Heart left ventricle (tissue), 16 donors: Measurements from ENCODE around the gene MIS12. TPM values are rescaled to one million over a fixed set of nuclear protein-coding genes. Genes with fewer than 3 reads are reported as not detected.

ENCODE experiments used
- ATAC-seq, 4 donors: fragments of 200-7000 bp; cut with Tn5 transposase; one replicate each; pipeline ENCODE4 v1.9.1; 2020 to 2022; ENCODE audit warnings: moderate library complexity in 4 of 4, mild to moderate bottlenecking in 3 of 4, moderate number of reproducible peaks in 1 of 4
- DNase-seq, 5 donors: peaks; one replicate each; pipeline ENCODE4 v3.0.0-alpha.2; 2020
- H3K27ac ChIP-seq, 12 donors: fragments of 200-600 bp; sonication (generic) in 4 of 12; one replicate each; pipeline versions ENCODE4 v1.5.0 to v1.8.0; 2016 to 2022; ENCODE audit warnings: mild to moderate bottlenecking in 2 of 12
- H3K27me3 ChIP-seq, 9 donors: fragments of 200-600 bp; sonication (generic) in 2 of 9; one replicate each; pipeline versions ENCODE4 v1.5.1 to v1.8.0; 2016 to 2022; ENCODE audit warnings: mild to moderate bottlenecking in 3 of 9
- H3K36me3 ChIP-seq, 9 donors: fragments of 200-600 bp; sonication (generic) in 2 of 9; one replicate each; pipeline versions ENCODE4 v1.5.0 to v1.8.0; 2018 to 2022; ENCODE audit warnings: mild to moderate bottlenecking in 2 of 9
- H3K4me1 ChIP-seq, 12 donors: fragments of 200-600 bp; sonication (generic) in 4 of 12; one replicate each; pipeline versions ENCODE4 v1.5.0 to v1.8.0; 2016 to 2022; ENCODE audit warnings: mild to moderate bottlenecking in 3 of 12
- H3K4me3 ChIP-seq, 12 donors: fragments of 200-600 bp; sonication (generic) in 4 of 12; one replicate each; pipeline versions ENCODE4 v1.5.0 to v1.8.0; 2017 to 2022; ENCODE audit warnings: mild to moderate bottlenecking in 9 of 12, moderate library complexity in 4 of 12
- H3K9me3 ChIP-seq, 12 donors: fragments of 200-600 bp; sonication (generic) in 4 of 12; one replicate each; pipeline versions ENCODE4 v1.5.0 to v1.8.0; 2016 to 2022; ENCODE audit warnings: mild to moderate bottlenecking in 1 of 12
- CTCF ChIP-seq, 12 donors: fragments of 200-600 bp; sonication (generic) in 4 of 12; IDR thresholded peaks; one replicate each; pipeline versions ENCODE4 v1.5.0 to v1.8.0; 2018 to 2022; ENCODE audit warnings: antibody characterized with exemption in 12 of 12, mild to moderate bottlenecking in 5 of 12
- POLR2A ChIP-seq, 2 donors: fragments of 450-650 bp; IDR thresholded peaks; one replicate each; pipeline ENCODE4 v1.6.1; 2017; ENCODE audit warnings: antibody characterized with exemption in 2 of 2, mild to moderate bottlenecking in 2 of 2, moderate library complexity in 2 of 2
- WGBS, 4 donors: extraction: QIAGEN DNeasy Blood & Tissue Kit in 2 of 4; methylation state at CpG; one replicate each; pipeline versions ENCODE4 v1.1.5 to v1.1.7; 2013 to 2018; 5-methylcytosine and 5-hydroxymethylcytosine counted together
- intact Hi-C, 10 donors: fragments of 100-400 bp; cut with DNase I; formaldehyde crosslinking; loops; one replicate each; pipeline versions ENCODE4 v1.11.1 to v1.14.2; 2022
- long read RNA-seq, 3 donors: library from polyadenylated mRNA; unstranded; transcript quantifications; one replicate each; pipeline ENCODE4 v2.0.0, GENCODE V29; 2020 to 2021
- polyA plus RNA-seq, 2 donors: library from polyadenylated mRNA; stranded (reverse); fragments of 200-250 nt; gene quantifications; one replicate each; pipeline ENCODE4 v1.2.3, GENCODE V29; 2013
- total RNA-seq, 9 donors: library from RNA; depleted of rRNA in 2 of 9; stranded (reverse); fragments of >200 nt in 2 of 9; fragmentation: NEBNext Ultra II Directional in 3 of 9; extraction: Animal tissue kit (Norgen Biotek cat#: 25700) in 3 of 9; gene quantifications; one replicate each; pipeline versions ENCODE4 v1.1.0 to v1.2.4, GENCODE V29; 2016 to 2023
- donor health status: ischemic (EF 13 %, LVEDD 7.1; RV severe dilation, severe dysfunction).
- donor health status: healthy with polysubstance abuse.
- donor health status: DM: no; HTN: yes; CAD: no.
- donor health status: DM: no; HTN: no; CAD: no.
- donor health status: ischemic (EF 25% LVEDD 6.9; RV normal size, moderate dysfunction).
- donor health status: ischemic (EF 25% LVEDD 5.7; RV mildly dilated, moderate dysfunction).
- donor health status: healthy.
- donor health status: DM: yes; HTN: yes; CAD: no.
- donor health status: ischemic (EF 35%, LVEDD 5.7; RV mildly dilated, moderate dysfunction).
- donor health status: nonischemic (EF 11% LVEDD 7.7; RV severe dilation, severe dysfunction).
- donor health status: DM: yes; HTN: yes; CAD: no.
- donor health status: PGD.
- donor health status: ischemic (EF 29% LVEDD 5.4; RV normal size, mild dysfunction).
- donor health status: nonischemic (EF 23%, LVEDD 6.1; RV moderate dilation, normal function).

The MIS12 gene
- 10 to 100 TPM in 5 of 9 donors, 1 to 10 TPM in 4; 6.6 to 12.1 (median 11.0) TPM for total RNA-seq
- 10 to 100 TPM in 1 of 2 donors, 1 to 10 TPM in 1; 5.2 to 14.2 TPM for polyA plus RNA-seq
- long read RNA-seq, donor 1, transcript MIS12-202 (2 exons, 2,204 nt) = major isoform, 6 of 15 reads
- long read RNA-seq, donor 1, partial matches to known transcripts = 1 of 15 reads
- long read RNA-seq, donor 1, other reads (novel, unspliced or antisense) = 6 of 15 reads
- long read RNA-seq, donor 2, transcript MIS12-202 (2 exons, 2,204 nt) = major isoform, 24 of 38 reads
- long read RNA-seq, donor 2, transcript MIS12-206 (3 exons, 2,691 nt) = minor isoform, 5 of 38 reads
- long read RNA-seq, donor 2, partial matches to known transcripts = 3 of 38 reads
- long read RNA-seq, donor 2, other reads (novel, unspliced or antisense) = 5 of 38 reads
- long read RNA-seq, donor 3, partial matches to known transcripts = 2 of 7 reads
- long read RNA-seq, donor 3, other reads (novel, unspliced or antisense) = 2 of 7 reads

GRCh38 chr17:5486206-5487124 is at the start of gene MIS12:
TSS of gene MIS12 (plus strand) at chr17:5486566. CDS start at chr17:5488863, 2,297 bp downstream.
- peak within 1 kb of the TSS; percentile 97 to 100 (median 99) for H3K27ac ChIP-seq

GRCh38 chr17:5437721-5438317 is 48.5 kb upstream of the MIS12 start:
- Histone ChIP-seq H3K27me3 (no peaks in the 10 kb centered on the region), H3K4me1 (peaks cover 0 to 38% (median 16%) of the 10 kb centered on the region in 12 donors), H3K9me3 (no peaks in the 10 kb centered on the region), H3K4me3 (peak overlapping the region in 10 of 12 donors; percentile 60 to 95 (median 82)), H3K36me3 (peaks cover 3 to 63% (median 49%) of the 10 kb centered on the region in 9 donors), H3K27ac (peak overlapping the region in 4 of 12 donors; percentile 74 to 86 (median 81))
- WGBS, 4 donors = 57 to 63% (median 62%) methylated on average over 5 of the region's 5 CpGs
- intact Hi-C loops = loop anchor here in 1 of 10 donors (2.0 kb wide), 1 partner anchor 17 kb away; the partner anchor contains the start of gene RPAIN
- no peak for DNase-seq
- TF ChIP-seq POLR2A (IDR thresholded peaks at IDR 0.05) (no peak), CTCF (IDR thresholded peaks at IDR 0.05) (no peak)
- ATAC-seq = no peak

More at GRCh38 chr17:5486206-5487124, at the start of gene MIS12:
- intact Hi-C loops = loop anchor here in 1 of 10 donors (1.0 kb wide), 1 partner anchor 17 kb away; no protein-coding TSS in a partner anchor
- TF ChIP-seq CTCF (IDR thresholded peaks at IDR 0.05) (no peak), POLR2A (IDR thresholded peaks at IDR 0.05) (peak in 1 of 2 donors; percentile 54)
- DNase-seq (peak; percentile 96 to 99 (median 99)), ATAC-seq (peak; percentile 95 to 97 (median 96))
- H3K4me3 ChIP-seq = peak within 1 kb of the TSS; percentile 65 to 97 (median 90)
- H3K27me3 ChIP-seq = no peaks in the 10 kb centered on the region
- H3K36me3 ChIP-seq = peaks cover 0 to 66% (median 55%) of the 10 kb centered on the region in 9 donors
- WGBS, 4 donors = 0 to 1% (median 0%) methylated on average over 60 to 77 of the region's 77 CpGs
- H3K4me1 ChIP-seq = peaks cover 7 to 35% (median 24%) of the 10 kb centered on the region in 12 donors
- no peaks in the 10 kb centered on the region for H3K9me3 ChIP-seq

GRCh38 chr17:5438716-5439445 is 47.5 kb upstream of the MIS12 start, which contains the start of gene C1QBP:
TSS of gene C1QBP (minus strand) at chr17:5439155. CDS start at chr17:5439073, 82 bp downstream.
- Histone ChIP-seq H3K4me1 (peaks cover 0 to 31% (median 13%) of the 10 kb centered on the region in 12 donors), H3K4me3 (peak within 1 kb of the TSS; percentile 60 to 100 (median 82)), H3K27me3 (no peaks in the 10 kb centered on the region), H3K36me3 (peaks cover 3 to 61% (median 46%) of the 10 kb centered on the region in 9 donors), H3K9me3 (no peaks in the 10 kb centered on the region), H3K27ac (peak within 1 kb of the TSS; percentile 35 to 86 (median 76))
- TF ChIP-seq CTCF (IDR thresholded peaks at IDR 0.05) (peak in 11 of 12 donors; percentile 99 to 100 (median 100)), POLR2A (IDR thresholded peaks at IDR 0.05) (peak in 1 of 2 donors; percentile 78)
- DNase-seq (peak; percentile 90 to 94 (median 92)), ATAC-seq (peak; percentile 92 to 98 (median 96))
- 0 to 1% (median 0%) methylated on average over 47 to 75 of the region's 75 CpGs for WGBS, 4 donors
- intact Hi-C loops = loop anchor here in 2 of 10 donors (1.0 to 2.0 kb wide), 2 partner anchors 18 to 190 kb away; partner anchors contain the start of gene RPAIN (in 1 of the 2)
